Activated CD4-positive, alpha-beta T cell treated with anti-CD3 and anti-CD28 coated beads for 36 hours (primary cell): ENCODE measurements around the gene FBXO38. TPM values are rescaled to one million over a fixed set of nuclear protein-coding genes. Genes with fewer than 3 reads are reported as not detected.
A peak's percentile ranks its signal among the peaks of the same experiment; 100 is the strongest.

ENCODE experiments used
- ATAC-seq: fragments of 200-7000 bp; cut with Tn5 transposase; one replicate; pipeline ENCODE4 v1.10.0; 2021; ENCODE audit warnings: mild to moderate bottlenecking, moderate library complexity
- CTCF ChIA-PET: fragments of 350-600 bp; sonication (Branson Sonifier 250); formaldehyde crosslinking; loops from one replicate; lab custom pipeline; 2021; ENCODE audit warnings: antibody characterized with exemption; lab: Charles Lee
- POLR2A ChIA-PET: fragments of 350-600 bp; sonication (Branson Sonifier 250); formaldehyde crosslinking; loops from one replicate; lab custom pipeline; 2021; ENCODE audit warnings: antibody characterized with exemption, inconsistent platforms; lab: Charles Lee
- DNase-seq: peaks from one replicate; pipeline ENCODE4 v3.0.0-alpha.2; 2020
- H3K27ac Mint-ChIP-seq: one replicate; pipeline ENCODE4 v1.8.0; 2021; ENCODE audit warnings: mixed read lengths
- H3K27me3 Mint-ChIP-seq: one replicate; pipeline ENCODE4 v1.8.0; 2021; ENCODE audit warnings: mixed read lengths
- H3K36me3 Mint-ChIP-seq: one replicate; pipeline ENCODE4 v1.8.0; 2021; ENCODE audit warnings: low read depth, mixed read lengths
- H3K4me1 Mint-ChIP-seq: one replicate; pipeline ENCODE4 v1.8.0; 2021; ENCODE audit warnings: mixed read lengths
- H3K4me3 Mint-ChIP-seq: one replicate; pipeline ENCODE4 v1.8.0; 2021; ENCODE audit warnings: mild to moderate bottlenecking, moderate library complexity, mixed read lengths
- H3K9me3 Mint-ChIP-seq: one replicate; pipeline ENCODE4 v1.8.0; 2021; ENCODE audit warnings: low read depth, mixed read lengths
- intact Hi-C, 2 experiments: fragments of 100-400 bp; cut with DNase I in 1 of 2; cut with micrococcal nuclease in 1 of 2; formaldehyde crosslinking; loops; one replicate each; pipeline versions ENCODE4 v1.14.2 to v1.15.1; 2022 to 2024; cut with DNase I, micrococcal nuclease
- total RNA-seq, 2 experiments: library from RNA; stranded (reverse); gene quantifications; one replicate each; pipeline ENCODE4 v1.2.3, GENCODE V29; 2021

FBXO38 gene
- total RNA-seq, 2 experiments from 2014 or later = 47.5 to 65.4 TPM

- no peak overlapping the region for H3K4me3 Mint-ChIP-seq
- no peak for DNase-seq
- POLR2A ChIA-PET = no interaction called here
- peaks cover 67% of the 10 kb centered on the region for H3K4me1 Mint-ChIP-seq
- no peak for ATAC-seq
- intact Hi-C loops = loop anchor here in 1 of 2 experiments (10.0 kb wide), 1 partner anchor 319 kb away; no protein-coding TSS in a partner anchor
- no peaks in the 10 kb centered on the region for H3K27me3 Mint-ChIP-seq
- no peaks in the 10 kb centered on the region for H3K9me3 Mint-ChIP-seq
- CTCF ChIA-PET = no interaction called here
- peaks cover 24% of the 10 kb centered on the region for H3K36me3 Mint-ChIP-seq
- H3K27ac Mint-ChIP-seq = peak overlapping the region; percentile 99
Measured at GRCh38 chr5:148386041-148386440, 2.3 kb downstream of the FBXO38 start.

- Mint-ChIP-seq H3K27me3 (no peaks in the 10 kb centered on the region), H3K36me3 (peaks cover 26% of the 10 kb centered on the region), H3K27ac (peak overlapping the region; percentile 88), H3K9me3 (no peaks in the 10 kb centered on the region), H3K4me3 (no peak overlapping the region), H3K4me1 (peaks cover 78% of the 10 kb centered on the region)
- no peak for DNase-seq
- ChIA-PET CTCF (interaction anchor here (0.6 to 1.7 kb wide), 2 partner anchors 14 to 204 kb away, joined by 3 read pairs; no protein-coding TSS in a partner anchor), POLR2A (no interaction called here)
- no peak for ATAC-seq
- intact Hi-C loops = loop anchor here in 1 of 2 experiments (10.0 kb wide), 1 partner anchor 317 kb away; no protein-coding TSS in a partner anchor
Measured at GRCh38 chr5:148387325-148387724, 3.6 kb downstream of the FBXO38 start.

- Mint-ChIP-seq H3K9me3 (no peaks in the 10 kb centered on the region), H3K27ac (peak overlapping the region; percentile 79), H3K36me3 (peaks cover 32% of the 10 kb centered on the region), H3K27me3 (no peaks in the 10 kb centered on the region), H3K4me3 (peak overlapping the region; percentile 25), H3K4me1 (peaks cover 86% of the 10 kb centered on the region)
- DNase-seq (no peak), ATAC-seq (peak; percentile 77)
- POLR2A ChIA-PET = no interaction called here
- intact Hi-C loops = loop anchor here (2.0 to 10.0 kb wide), 2 partner anchors 316 to 320 kb away; no protein-coding TSS in a partner anchor
- CTCF ChIA-PET = interaction anchor here (0.9 to 1.7 kb wide), 4 partner anchors 12 to 209 kb away, joined by 3 to 4 read pairs (median 3); no protein-coding TSS in a partner anchor
Measured at GRCh38 chr5:148388696-148389095, 4.9 kb downstream of the FBXO38 start.

- CTCF ChIA-PET = interaction anchor here (0.7 to 1.4 kb wide), 2 partner anchors 11 to 340 kb away, joined by 3 to 4 read pairs; no protein-coding TSS in a partner anchor
- Mint-ChIP-seq H3K9me3 (no peaks in the 10 kb centered on the region), H3K27me3 (no peaks in the 10 kb centered on the region), H3K27ac (no peak overlapping the region), H3K4me1 (peaks cover 79% of the 10 kb centered on the region), H3K4me3 (no peak overlapping the region), H3K36me3 (peaks cover 40% of the 10 kb centered on the region)
- no peak for DNase-seq
- intact Hi-C loops = no loop called here
- ATAC-seq = no peak
- POLR2A ChIA-PET = no interaction called here
Measured at GRCh38 chr5:148390914-148391313, 7.2 kb downstream of the FBXO38 start.

- ChIA-PET CTCF (interaction anchor here (0.7 kb wide), 1 partner anchor 10 kb away, joined by 3 read pairs; no protein-coding TSS in a partner anchor), POLR2A (no interaction called here)
- no peak for ATAC-seq
- H3K4me1 Mint-ChIP-seq = peaks cover 74% of the 10 kb centered on the region
- no peak for DNase-seq
- no peak overlapping the region for H3K27ac Mint-ChIP-seq
- no peaks in the 10 kb centered on the region for H3K27me3 Mint-ChIP-seq
- H3K4me3 Mint-ChIP-seq = no peak overlapping the region
- no peaks in the 10 kb centered on the region for H3K9me3 Mint-ChIP-seq
- intact Hi-C loops = no loop called here
- H3K36me3 Mint-ChIP-seq = peaks cover 42% of the 10 kb centered on the region
Measured at GRCh38 chr5:148391422-148391821, 7.7 kb downstream of the FBXO38 start.

GRCh38 chr5:148393390-148393741, 9.6 kb downstream of the FBXO38 start:
- Mint-ChIP-seq H3K27me3 (no peaks in the 10 kb centered on the region), H3K4me3 (no peak overlapping the region), H3K36me3 (peaks cover 45% of the 10 kb centered on the region), H3K27ac (no peak overlapping the region), H3K9me3 (no peaks in the 10 kb centered on the region), H3K4me1 (peaks cover 68% of the 10 kb centered on the region)
- ChIA-PET CTCF (interaction anchor here (1.0 to 1.6 kb wide), 3 partner anchors 11 to 48 kb away, joined by 3 to 8 read pairs (median 3); no protein-coding TSS in a partner anchor), POLR2A (no interaction called here)
- intact Hi-C loops = no loop called here
- ATAC-seq (no peak), DNase-seq (no peak)

- POLR2A ChIA-PET = no interaction called here
- Mint-ChIP-seq H3K9me3 (no peaks in the 10 kb centered on the region), H3K4me3 (no peak overlapping the region), H3K4me1 (peaks cover 66% of the 10 kb centered on the region), H3K36me3 (peaks cover 48% of the 10 kb centered on the region), H3K27ac (no peak overlapping the region), H3K27me3 (no peaks in the 10 kb centered on the region)
- DNase-seq = no peak
- ATAC-seq = no peak
- intact Hi-C loops = no loop called here
- CTCF ChIA-PET = interaction anchor here (1.6 kb wide), 1 partner anchor 46 kb away, joined by 8 read pairs; no protein-coding TSS in a partner anchor
Measured at GRCh38 chr5:148394587-148395019, 10.8 kb downstream of the FBXO38 start.

- H3K36me3 Mint-ChIP-seq = peaks cover 48% of the 10 kb centered on the region
- POLR2A ChIA-PET = no interaction called here
- intact Hi-C loops = no loop called here
- H3K27me3 Mint-ChIP-seq = no peaks in the 10 kb centered on the region
- ATAC-seq (no peak), DNase-seq (no peak)
- no peaks in the 10 kb centered on the region for H3K9me3 Mint-ChIP-seq
- H3K4me1 Mint-ChIP-seq = peaks cover 63% of the 10 kb centered on the region
- H3K4me3 Mint-ChIP-seq = no peak overlapping the region
- no peak overlapping the region for H3K27ac Mint-ChIP-seq
- CTCF ChIA-PET = no interaction called here
Measured at GRCh38 chr5:148395031-148395430, 11.3 kb downstream of the FBXO38 start.

- intact Hi-C loops = no loop called here
- ChIA-PET CTCF (interaction anchor here (0.6 to 1.5 kb wide), 2 partner anchors 11 to 85 kb away, joined by 3 to 4 read pairs; no protein-coding TSS in a partner anchor), POLR2A (no interaction called here)
- Mint-ChIP-seq H3K27ac (peak overlapping the region; percentile 11), H3K4me3 (no peak overlapping the region), H3K9me3 (no peaks in the 10 kb centered on the region), H3K4me1 (peaks cover 56% of the 10 kb centered on the region), H3K27me3 (no peaks in the 10 kb centered on the region), H3K36me3 (peaks cover 62% of the 10 kb centered on the region)
- DNase-seq (no peak), ATAC-seq (no peak)
Measured at GRCh38 chr5:148397968-148398595, 14.3 kb downstream of the FBXO38 start.

GRCh38 chr5:148398698-148399121, 15.0 kb downstream of the FBXO38 start:
- Mint-ChIP-seq H3K27ac (peak overlapping the region; percentile 14), H3K9me3 (no peaks in the 10 kb centered on the region)
- intact Hi-C loops = no loop called here

GRCh38 chr5:148401604-148402003, 17.8 kb downstream of the FBXO38 start:
- POLR2A ChIA-PET = no interaction called here
- no peak for ATAC-seq
- Mint-ChIP-seq H3K27ac (peak overlapping the region; percentile 85), H3K9me3 (no peaks in the 10 kb centered on the region), H3K4me3 (no peak overlapping the region), H3K27me3 (no peaks in the 10 kb centered on the region), H3K4me1 (peaks cover 46% of the 10 kb centered on the region), H3K36me3 (peaks cover 69% of the 10 kb centered on the region)
- intact Hi-C loops = loop anchor here in 1 of 2 experiments (2.0 kb wide), 1 partner anchor 17 kb away; no protein-coding TSS in a partner anchor
- no peak for DNase-seq
- CTCF ChIA-PET = interaction anchor here (0.7 to 2.5 kb wide), 7 partner anchors 11 to 43 kb away, joined by 3 to 8 read pairs (median 4); no protein-coding TSS in a partner anchor

More at GRCh38 chr5:148398698-148399121, 15.0 kb downstream of the FBXO38 start:
- ATAC-seq (no peak), DNase-seq (no peak)
- Mint-ChIP-seq H3K27me3 (no peaks in the 10 kb centered on the region), H3K36me3 (peaks cover 64% of the 10 kb centered on the region), H3K4me1 (peaks cover 54% of the 10 kb centered on the region), H3K4me3 (no peak overlapping the region)
- POLR2A ChIA-PET = no interaction called here
- CTCF ChIA-PET = interaction anchor here (0.7 to 1.5 kb wide), 2 partner anchors 10 to 55 kb away, joined by 3 to 4 read pairs; no protein-coding TSS in a partner anchor
